AG08396 (cell line): ENCODE measurements around the gene PHOSPHO1.

Experiments
- DNase-seq: peaks from one replicate; pipeline ENCODE4 v3.0.0; 2012; ENCODE audit warnings: low spot score, mixed read lengths

PHOSPHO1 gene

GRCh38 chr17:49242813-49243212 is 12.2 kb upstream of the PHOSPHO1 start:
- no peak for DNase-seq

- no peak for DNase-seq
Observed at GRCh38 chr17:49241692-49242397, 11.3 kb upstream of the PHOSPHO1 start.

GRCh38 chr17:49241040-49241439 is 10.5 kb upstream of the PHOSPHO1 start:
- DNase-seq, result no peak

GRCh38 chr17:49240619-49241018 is 10.0 kb upstream of the PHOSPHO1 start:
- DNase-seq, result no peak

- no peak for DNase-seq
Observed at GRCh38 chr17:49239963-49240362, 9.4 kb upstream of the PHOSPHO1 start.

- no peak for DNase-seq
Observed at GRCh38 chr17:49235896-49236295, 5.3 kb upstream of the PHOSPHO1 start.

- DNase-seq, result no peak
Observed at GRCh38 chr17:49234509-49235080, 4.0 kb upstream of the PHOSPHO1 start.

- DNase-seq, result no peak
Observed at GRCh38 chr17:49231563-49231894, 942 bp upstream of the PHOSPHO1 start.

GRCh38 chr17:49229805-49230600 is 584 bp downstream of the PHOSPHO1 start:
- no peak for DNase-seq

- DNase-seq, result no peak
Observed at GRCh38 chr17:49229076-49229804, 1.3 kb downstream of the PHOSPHO1 start.

- DNase-seq, result peak; percentile 86
Observed at GRCh38 chr17:49227436-49228261, 2.9 kb downstream of the PHOSPHO1 start.

GRCh38 chr17:49226771-49227435 is 3.7 kb downstream of the PHOSPHO1 start:
- DNase-seq, result no peak

GRCh38 chr17:49225554-49226236 is 4.9 kb downstream of the PHOSPHO1 start:
- DNase-seq, result no peak

- DNase-seq, result no peak
Observed at GRCh38 chr17:49224997-49225337, 5.6 kb downstream of the PHOSPHO1 start.

- no peak for DNase-seq
Observed at GRCh38 chr17:49224198-49224996, 6.2 kb downstream of the PHOSPHO1 start.

- DNase-seq, result peak; percentile 82
Observed at GRCh38 chr17:49223517-49224197, 6.9 kb downstream of the PHOSPHO1 start.

- DNase-seq, result no peak
Observed at GRCh38 chr17:49223168-49223516, 7.4 kb downstream of the PHOSPHO1 start.

- no peak for DNase-seq
Observed at GRCh38 chr17:49219987-49220386, 10.6 kb downstream of the PHOSPHO1 start.
